NOMO-1 (cell line): ENCODE measurements around the gene SMIM35.

ENCODE experiments used
- DNase-seq, 2 experiments: peaks; one replicate each; lab custom pipeline; 2025; ENCODE audit not compliant: unreplicated experiment in 2 of 2; lab: John Stamatoyannopoulos, UW

The SMIM35 gene

DNA sequence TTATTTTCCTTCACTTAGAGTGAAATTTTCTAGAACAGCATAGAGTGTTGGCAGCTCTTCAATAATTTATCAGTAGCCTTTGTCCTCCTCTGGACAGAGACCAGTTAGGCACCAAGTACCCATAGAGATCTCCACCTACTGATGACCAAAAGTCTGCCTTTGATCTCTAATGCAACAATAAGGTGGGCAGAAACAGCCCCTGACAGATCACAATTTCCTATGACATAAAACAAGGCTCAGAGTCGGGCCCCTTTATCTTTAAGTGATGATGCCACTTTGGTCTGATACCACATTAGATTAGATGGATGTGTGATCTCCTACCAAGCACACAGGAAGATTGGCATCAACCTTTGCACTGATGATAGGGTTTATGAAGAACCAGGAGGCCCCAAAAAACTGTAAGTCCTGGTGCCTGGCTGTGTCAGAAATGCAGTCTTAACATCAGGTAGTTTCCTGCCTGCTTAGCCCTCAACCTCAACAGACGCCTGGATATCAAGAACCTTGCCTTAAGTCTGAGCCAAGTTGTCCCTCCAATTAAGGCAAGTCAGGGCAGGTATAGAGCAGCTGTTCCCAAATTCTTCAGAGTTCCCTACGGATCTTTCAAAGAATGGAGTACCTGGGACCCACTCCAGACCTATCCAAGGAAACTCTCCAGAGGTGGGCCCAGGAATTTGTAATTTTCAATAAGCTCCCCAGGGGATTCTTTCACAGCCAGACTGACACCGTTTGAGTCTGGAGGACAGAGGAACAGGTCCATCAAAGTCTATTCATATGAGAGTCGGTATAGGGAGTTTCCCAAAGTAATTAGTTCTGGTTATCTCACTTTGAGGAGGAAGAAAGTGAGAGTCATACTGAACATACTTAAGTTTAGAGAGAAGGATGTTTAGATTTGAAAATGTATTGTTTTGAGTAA is 40.5 kb downstream of the SMIM35 start:
- no peak for DNase-seq

DNA sequence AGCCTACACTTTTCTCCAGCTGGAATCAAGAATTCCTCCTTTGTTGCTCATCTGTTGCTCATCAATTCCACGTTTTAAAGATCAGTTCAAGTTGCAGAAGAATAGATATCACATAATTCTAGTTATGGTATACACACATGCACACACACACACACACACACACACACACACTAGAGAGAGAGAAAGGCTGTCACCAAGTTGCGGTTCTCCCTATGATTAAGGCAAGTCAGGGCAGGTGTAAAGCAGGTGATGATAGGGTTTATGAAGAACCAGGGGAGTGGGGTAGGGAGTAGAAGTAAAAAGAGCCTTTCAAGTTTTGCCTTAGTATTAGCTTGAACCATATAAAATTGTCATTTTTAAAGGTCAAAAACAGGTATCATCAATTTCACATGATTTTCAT is 41.6 kb downstream of the SMIM35 start:
- no peak for DNase-seq

DNA sequence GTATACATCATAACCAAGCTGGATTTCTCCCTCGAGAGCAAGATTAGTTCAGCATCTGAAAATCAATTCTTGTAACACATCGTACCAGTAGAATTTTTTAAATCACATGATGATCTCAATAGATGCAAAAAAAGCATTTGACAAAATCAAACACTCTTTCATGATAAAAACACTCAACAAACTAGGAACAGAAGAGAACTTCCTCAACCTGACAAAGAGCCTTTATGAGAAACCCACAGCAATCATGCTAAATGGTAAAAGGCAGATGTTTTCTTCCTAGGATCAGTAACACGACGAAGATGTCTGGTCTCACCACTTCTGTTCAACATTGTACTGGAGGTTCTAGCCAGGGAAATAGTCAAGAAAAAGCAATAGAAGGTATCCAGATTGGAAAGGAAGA is 44.0 kb downstream of the SMIM35 start:
- no peak for DNase-seq

GRCh38 chr11:118042141-118042540 is 44.6 kb downstream of the SMIM35 start:
- DNase-seq, result no peak

DNA sequence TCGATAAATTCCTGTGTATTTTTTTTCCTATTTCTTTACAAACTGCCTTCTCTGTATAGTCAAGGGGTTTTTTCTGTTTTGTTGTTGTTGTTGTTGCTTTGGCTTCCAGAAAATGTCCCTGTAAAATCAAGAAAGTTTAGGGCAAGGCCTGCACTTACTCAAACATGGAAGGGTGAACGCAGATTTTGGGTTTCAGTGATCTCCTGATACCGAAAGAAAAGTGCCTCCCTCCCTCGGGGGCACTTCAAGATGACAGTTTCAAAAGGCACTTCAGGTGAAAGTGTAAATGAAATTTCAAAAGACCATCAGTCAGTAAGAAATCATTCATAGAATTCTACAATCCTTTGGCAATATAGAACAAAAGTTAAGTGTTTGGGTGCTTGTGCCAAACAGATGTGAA is 53.3 kb downstream of the SMIM35 start:
- no peak for DNase-seq

DNA sequence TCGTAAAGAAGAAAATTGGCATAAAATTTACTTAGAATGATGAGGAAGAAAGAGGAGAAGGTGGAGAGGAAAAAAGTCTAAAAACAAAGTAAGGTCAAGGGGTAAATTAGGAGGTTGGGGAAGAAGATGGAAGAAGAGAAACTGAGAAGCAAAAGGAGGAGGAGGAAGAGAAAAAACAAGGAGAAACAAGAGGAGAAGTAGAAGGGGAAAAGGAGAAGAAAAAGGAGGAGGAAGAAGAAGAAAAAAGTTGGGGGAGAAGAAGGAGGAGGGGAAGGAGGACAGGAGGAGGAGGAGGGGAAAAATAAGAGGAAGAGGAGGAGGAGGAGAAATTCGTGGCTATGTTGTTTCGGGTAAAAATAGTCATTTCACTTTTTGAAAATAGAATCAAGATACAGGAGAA is 58.1 kb downstream of the SMIM35 start:
- no peak for DNase-seq

GRCh38 chr11:118027694-118028093 is 59.1 kb downstream of the SMIM35 start:
- no peak for DNase-seq

GRCh38 chr11:118021146-118021545 is 65.6 kb downstream of the SMIM35 start:
- DNase-seq, result no peak

DNA sequence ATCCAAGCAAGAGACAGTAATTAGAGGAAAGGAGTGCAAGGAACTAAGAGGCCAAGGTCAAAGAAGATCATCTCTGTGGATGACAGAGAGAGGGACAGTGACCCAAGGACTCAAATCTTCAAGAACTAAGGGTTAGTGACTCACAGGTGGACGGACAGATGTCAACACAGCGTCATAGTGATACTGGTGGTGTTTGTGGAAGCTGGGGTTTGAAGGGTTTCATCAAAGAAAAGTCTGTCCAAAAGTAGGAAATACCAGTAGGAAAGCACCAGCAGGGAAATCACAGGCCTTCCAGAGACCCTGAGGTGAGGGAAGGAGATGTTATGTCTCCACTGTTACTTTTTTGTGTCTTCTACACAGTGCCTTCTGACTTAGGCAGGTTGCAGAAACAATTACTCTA is 68.4 kb downstream of the SMIM35 start:
- no peak for DNase-seq

- DNase-seq, result no peak
Observed at GRCh38 chr11:118017631-118018315, 69.0 kb downstream of the SMIM35 start.

- no peak for DNase-seq
Observed at GRCh38 chr11:118017111-118017510, 69.7 kb downstream of the SMIM35 start.

GRCh38 chr11:118016104-118016503 is 70.7 kb downstream of the SMIM35 start:
- peak; percentile 33 to 51 for DNase-seq

DNA sequence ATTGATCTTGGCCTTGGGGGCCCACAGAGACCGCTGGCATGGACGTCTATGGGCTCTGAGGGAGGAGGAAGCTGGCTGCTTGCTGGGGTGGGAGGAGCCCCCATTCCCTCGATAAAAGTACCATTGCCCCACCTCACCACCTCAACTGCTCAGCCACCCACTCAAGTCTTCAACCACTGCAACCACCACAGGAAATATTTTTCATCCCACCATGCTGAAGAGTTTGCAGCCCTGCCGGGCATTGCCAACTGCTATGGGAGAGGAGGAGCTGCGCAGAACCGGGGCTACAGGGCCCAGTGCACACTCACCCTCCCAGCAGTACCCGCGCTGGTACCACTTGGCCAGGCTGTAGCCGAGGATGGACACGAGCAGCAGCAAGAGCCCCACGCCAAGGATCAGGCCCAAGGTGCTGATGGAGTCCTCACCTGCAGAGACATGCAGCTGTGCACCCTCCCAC is 71.3 kb downstream of the SMIM35 start:
- no peak for DNase-seq

- DNase-seq, result no peak
Observed at GRCh38 chr11:118014022-118014421, 72.7 kb downstream of the SMIM35 start.

DNA sequence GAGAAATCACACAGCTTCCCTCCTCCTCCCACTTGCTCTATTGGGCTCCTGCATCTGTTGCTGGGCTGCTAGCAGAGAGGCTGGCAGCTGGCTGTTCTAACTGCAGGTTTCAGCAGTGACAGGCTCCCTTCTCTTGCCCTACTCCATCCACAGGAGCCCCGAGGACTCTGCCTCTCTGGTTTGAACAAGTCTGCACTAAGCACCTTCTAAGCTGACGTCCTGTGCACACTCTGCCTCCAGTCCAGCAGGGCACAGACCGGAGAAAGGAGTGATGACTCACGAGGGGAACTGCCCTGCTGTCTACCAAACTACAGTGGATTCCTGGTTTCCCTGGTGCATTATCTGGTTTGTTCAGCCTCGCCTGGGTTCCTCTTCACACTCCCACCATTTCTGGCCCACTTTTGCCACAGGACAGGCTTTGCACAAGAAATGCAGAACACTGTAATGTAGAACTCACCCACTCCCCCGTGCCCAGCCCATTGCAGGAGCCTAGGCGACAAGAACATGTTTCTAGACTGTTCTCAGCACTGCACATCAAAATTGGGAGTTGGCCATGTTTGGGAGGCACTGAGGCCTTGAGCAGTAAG is 74.6 kb downstream of the SMIM35 start:
- DNase-seq, result peak; percentile 66 to 73

- peak; percentile 94 to 96 for DNase-seq
Observed at GRCh38 chr11:118010738-118011461, 75.9 kb downstream of the SMIM35 start.

DNA sequence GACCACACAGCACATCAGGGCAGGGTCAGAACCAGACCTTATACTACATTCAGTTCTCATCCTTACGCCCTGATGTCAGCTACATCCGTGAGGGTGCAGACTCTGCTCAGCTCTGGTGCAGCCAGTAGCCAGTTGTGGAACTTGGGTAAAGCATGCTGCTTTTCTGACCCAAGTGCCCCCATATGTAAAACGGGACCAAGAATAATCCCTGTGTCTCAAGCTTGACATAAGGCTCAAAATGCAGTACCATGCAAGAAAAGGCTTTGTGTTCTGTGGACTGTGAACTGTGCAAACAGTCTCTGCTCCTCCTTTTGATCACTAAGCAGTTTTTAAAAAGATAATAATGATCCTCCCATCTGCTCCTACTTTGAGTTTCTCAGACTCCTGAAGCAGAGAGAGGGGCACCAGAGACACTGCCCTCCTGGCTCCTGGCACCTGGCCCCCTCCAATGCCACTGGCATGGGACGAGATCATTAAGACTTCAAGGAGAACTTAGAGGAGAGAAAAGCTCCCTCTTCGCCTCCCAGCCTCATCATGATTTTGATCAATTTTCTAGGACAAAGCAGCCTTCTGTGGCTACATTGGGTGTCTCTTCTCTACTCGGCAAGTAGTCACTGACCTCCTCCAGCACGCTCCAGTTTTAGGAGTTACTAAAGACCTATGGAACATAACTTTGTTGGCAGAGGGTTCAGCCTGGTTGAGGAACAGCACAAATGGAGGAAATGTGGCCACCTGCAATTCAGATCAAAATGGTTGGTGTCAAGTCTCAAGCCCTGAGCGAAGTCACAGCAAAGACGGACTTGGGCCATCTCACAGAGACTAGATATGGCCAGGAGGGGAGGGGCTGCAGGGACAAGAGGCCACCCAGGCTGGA is 76.7 kb downstream of the SMIM35 start:
- DNase-seq, result no peak

DNA sequence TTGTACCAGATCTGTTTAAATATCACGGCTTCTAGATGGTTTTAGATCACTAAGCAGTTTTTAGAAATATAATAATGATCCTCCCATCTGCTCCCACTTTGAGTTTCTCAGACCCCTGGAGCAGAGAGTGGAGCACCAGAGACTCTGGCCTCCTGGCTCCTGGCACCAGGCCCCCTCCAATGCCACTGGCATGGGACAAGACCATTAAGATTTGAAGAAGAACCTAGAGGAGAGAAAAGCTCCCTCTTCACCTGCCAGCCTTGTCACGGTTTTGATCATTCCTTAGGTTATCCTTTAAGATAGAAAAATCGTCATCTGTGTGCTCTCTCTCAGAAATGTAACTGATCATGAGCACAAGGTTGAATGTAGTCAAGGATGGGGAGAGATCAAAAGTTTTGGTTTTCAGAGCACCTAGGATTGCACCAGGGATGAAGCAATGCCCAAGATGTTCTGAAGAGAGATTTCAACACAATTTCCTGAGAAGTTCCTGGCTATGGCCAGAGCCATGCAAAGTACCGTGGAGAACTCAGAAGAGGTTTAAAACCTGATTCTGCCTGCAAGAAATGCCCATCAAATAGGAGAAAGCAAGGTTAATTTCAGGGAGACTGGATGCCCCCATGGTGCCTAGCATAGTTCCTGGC is 78.4 kb downstream of the SMIM35 start:
- DNase-seq, result peak; percentile 29 to 73

DNA sequence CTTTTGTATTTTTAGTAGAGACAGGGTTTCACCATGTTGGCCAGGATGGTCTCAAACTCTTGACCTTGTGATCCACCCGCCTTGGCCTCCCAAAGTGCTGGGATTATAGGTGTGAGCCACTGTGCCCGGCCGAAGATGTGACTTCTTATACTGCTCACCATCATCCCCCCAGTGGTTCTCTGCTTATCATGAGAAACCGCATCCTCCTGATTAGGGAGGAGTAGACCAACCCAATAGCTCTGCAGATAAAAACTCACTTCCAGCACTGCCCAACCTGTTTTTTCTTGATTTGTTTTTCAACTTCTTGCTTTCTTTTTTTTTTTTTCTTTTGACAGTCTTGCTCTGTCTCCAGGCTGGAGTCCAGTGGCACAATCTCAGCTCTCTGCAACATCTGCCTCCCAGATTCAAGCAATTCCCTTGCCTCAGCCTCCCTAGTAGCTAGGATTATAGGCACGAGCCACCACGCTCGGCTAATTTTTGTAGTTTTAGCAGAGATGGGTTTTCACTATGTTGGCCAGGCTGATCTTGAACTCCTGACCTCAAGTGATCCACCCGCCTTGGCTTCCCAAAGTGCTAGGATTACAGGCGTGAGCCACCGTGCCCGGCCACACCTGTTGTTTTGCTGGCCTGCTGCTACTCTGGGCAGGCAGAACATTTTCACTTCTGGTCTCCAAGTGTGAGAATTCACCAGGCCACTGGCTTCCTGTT is 79.0 kb downstream of the SMIM35 start:
- DNase-seq, result peak in 1 of 2 experiments; percentile 35
